Measurements from ENCODE around the gene UBA6. TPM values are rescaled to one million over a fixed set of nuclear protein-coding genes. Genes with fewer than 3 reads are reported as not detected.

UBA6 gene
- total RNA-seq, 1 experiment from 2014 or later, result 83.1 TPM

DNA sequence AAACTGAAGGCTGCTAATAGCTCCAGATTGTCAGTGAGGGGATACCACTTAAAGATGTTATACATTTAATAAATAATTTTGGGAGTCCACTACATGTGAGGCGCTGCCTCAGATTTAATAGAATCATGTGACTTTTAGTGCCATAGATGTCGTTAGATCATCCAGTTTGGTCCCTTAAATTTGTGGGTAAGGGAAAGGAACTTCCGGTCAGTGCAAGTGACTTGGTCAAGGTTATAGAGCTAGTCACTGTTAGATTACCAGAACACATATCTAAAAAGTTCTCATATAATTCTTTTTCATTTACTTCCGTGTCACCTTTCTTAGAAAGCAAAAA, 529 bp upstream of the UBA6 start:
- TSS peak; percentile 77 for BruUV-seq (replicated peaks)
- ChIA-PET CTCF (interaction anchor here (0.5 to 2.8 kb wide), 6 partner anchors 14 to 743 kb away, joined by 3 to 7 read pairs (median 3); no protein-coding TSS in a partner anchor), POLR2A (interaction anchor here (0.5 to 2.8 kb wide), 12 partner anchors 9 to 160 kb away, joined by 3 to 14 read pairs (median 4); partner anchors contain the start of gene CENPC)
- DNase-seq (ENCODE audit: unreplicated experiment), result no peak
- Mint-ChIP-seq H3K27me3 (ENCODE audit: insufficient read depth, unreplicated experiment) (no peaks in the 10 kb centered on the region), H3K4me1 (ENCODE audit: insufficient read depth, unreplicated experiment) (peaks cover 26% of the 10 kb centered on the region), H3K9me3 (ENCODE audit: unreplicated experiment) (peaks cover 8% of the 10 kb centered on the region), H3K36me3 (ENCODE audit: insufficient read depth, unreplicated experiment) (peaks cover 6% of the 10 kb centered on the region), H3K4me3 (ENCODE audit: unreplicated experiment) (peak overlapping the region; percentile 85), H3K27ac (ENCODE audit: low read depth, unreplicated experiment) (peak overlapping the region; percentile 95)
- TF ChIP-seq, protein P1, sequence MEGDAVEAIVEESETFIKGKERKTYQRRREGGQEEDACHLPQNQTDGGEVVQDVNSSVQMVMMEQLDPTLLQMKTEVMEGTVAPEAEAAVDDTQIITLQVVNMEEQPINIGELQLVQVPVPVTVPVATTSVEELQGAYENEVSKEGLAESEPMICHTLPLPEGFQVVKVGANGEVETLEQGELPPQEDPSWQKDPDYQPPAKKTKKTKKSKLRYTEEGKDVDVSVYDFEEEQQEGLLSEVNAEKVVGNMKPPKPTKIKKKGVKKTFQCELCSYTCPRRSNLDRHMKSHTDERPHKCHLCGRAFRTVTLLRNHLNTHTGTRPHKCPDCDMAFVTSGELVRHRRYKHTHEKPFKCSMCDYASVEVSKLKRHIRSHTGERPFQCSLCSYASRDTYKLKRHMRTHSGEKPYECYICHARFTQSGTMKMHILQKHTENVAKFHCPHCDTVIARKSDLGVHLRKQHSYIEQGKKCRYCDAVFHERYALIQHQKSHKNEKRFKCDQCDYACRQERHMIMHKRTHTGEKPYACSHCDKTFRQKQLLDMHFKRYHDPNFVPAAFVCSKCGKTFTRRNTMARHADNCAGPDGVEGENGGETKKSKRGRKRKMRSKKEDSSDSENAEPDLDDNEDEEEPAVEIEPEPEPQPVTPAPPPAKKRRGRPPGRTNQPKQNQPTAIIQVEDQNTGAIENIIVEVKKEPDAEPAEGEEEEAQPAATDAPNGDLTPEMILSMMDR (IDR thresholded peaks at IDR 0.05; ENCODE audit: unreplicated experiment), result no peak
- intact Hi-C loops (cut with micrococcal nuclease), result loop anchor here (1.0 to 2.0 kb wide), 2 partner anchors 45 to 156 kb away; partner anchors contain the start of gene CENPC

DNA sequence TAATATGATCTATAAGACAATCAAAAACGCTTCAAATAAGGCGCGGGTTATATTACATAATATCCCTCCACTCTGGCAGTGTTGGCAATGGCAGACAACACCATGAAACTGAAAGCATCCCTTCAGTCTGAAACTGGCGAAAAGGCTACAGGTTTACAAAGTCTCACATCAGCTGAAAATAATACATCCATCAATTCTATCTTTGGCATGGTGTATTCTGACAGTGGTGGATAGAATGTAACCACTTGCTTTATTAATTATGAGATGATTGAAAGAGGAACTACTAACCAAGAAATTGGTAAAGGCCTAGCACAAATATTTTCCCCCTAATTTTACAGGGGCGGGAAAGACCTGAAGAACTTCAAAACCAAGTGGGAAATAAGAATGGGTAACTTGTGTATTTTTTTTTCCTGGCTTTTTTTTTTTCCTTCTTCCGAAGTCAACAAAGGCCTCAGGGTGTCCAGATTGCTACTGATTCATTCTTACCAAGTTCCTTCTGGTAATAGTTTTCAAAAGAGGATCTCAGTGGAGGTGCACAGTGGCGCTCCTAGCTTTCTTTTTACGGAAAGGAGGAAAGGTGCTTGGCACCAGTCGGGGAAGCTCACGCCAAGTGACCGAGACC, 728 bp downstream of the UBA6 start:
- Mint-ChIP-seq H3K4me3 (ENCODE audit: unreplicated experiment) (peak overlapping the region; percentile 85), H3K36me3 (ENCODE audit: insufficient read depth, unreplicated experiment) (peaks cover 6% of the 10 kb centered on the region), H3K9me3 (ENCODE audit: unreplicated experiment) (no peaks in the 10 kb centered on the region), H3K4me1 (ENCODE audit: insufficient read depth, unreplicated experiment) (peaks cover 31% of the 10 kb centered on the region), H3K27me3 (ENCODE audit: insufficient read depth, unreplicated experiment) (no peaks in the 10 kb centered on the region), H3K27ac (ENCODE audit: low read depth, unreplicated experiment) (peak overlapping the region; percentile 95)
- TF ChIP-seq, protein P1 (IDR thresholded peaks at IDR 0.05; ENCODE audit: unreplicated experiment), result no peak
- DNase-seq (ENCODE audit: unreplicated experiment), result peak; percentile 39
- ChIA-PET CTCF (interaction anchor here (0.7 to 2.8 kb wide), 11 partner anchors 12 to 150 kb away, joined by 3 to 7 read pairs (median 3); no protein-coding TSS in a partner anchor), POLR2A (interaction anchor here (0.6 to 2.8 kb wide), 16 partner anchors 8 to 361 kb away, joined by 3 to 14 read pairs (median 4); partner anchors contain the start of gene CENPC)
- BruUV-seq (replicated peaks), result TSS peak; percentile 54
- intact Hi-C loops (cut with micrococcal nuclease), result loop anchor here (2.0 kb wide), 1 partner anchor 47 kb away; no protein-coding TSS in a partner anchor

DNA sequence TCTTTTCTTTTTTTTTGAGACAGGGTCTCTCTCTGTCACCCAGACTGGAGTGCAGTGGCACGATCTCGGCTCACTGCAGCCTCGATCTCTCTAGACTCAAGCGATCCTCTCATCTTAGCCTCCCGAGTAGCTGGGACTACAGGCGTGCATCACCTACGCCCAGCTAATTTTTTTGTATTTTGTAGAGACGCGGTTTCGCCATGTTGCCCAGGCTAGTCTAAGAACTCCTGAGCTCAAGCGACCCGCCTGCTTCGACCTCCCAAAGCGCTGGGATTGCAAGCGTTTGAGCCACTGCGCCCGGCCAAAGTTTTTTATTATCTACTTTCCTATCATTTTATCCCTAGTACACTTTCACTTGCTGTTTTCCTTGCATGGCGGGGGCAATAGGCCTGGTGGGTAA, 1.4 kb downstream of the UBA6 start:
- Mint-ChIP-seq H3K27me3 (ENCODE audit: insufficient read depth, unreplicated experiment) (no peaks in the 10 kb centered on the region), H3K4me3 (ENCODE audit: unreplicated experiment) (peak overlapping the region; percentile 85), H3K27ac (ENCODE audit: low read depth, unreplicated experiment) (peak overlapping the region; percentile 95), H3K36me3 (ENCODE audit: insufficient read depth, unreplicated experiment) (no peaks in the 10 kb centered on the region), H3K9me3 (ENCODE audit: unreplicated experiment) (no peaks in the 10 kb centered on the region), H3K4me1 (ENCODE audit: insufficient read depth, unreplicated experiment) (peaks cover 27% of the 10 kb centered on the region)
- POLR2A ChIA-PET, result interaction anchor here (0.6 to 2.8 kb wide), 10 partner anchors 15 to 361 kb away, joined by 3 to 12 read pairs (median 3); no protein-coding TSS in a partner anchor
- TF ChIP-seq, protein P1 (IDR thresholded peaks at IDR 0.05; ENCODE audit: unreplicated experiment), result no peak
- CTCF ChIA-PET, result interaction anchor here (0.8 to 2.8 kb wide), 6 partner anchors 13 to 573 kb away, joined by 3 to 7 read pairs (median 5); no protein-coding TSS in a partner anchor
- no peak for DNase-seq (ENCODE audit: unreplicated experiment)
- BruUV-seq (replicated peaks), result no TSS peak
- intact Hi-C loops (cut with micrococcal nuclease), result loop anchor here (2.0 kb wide), 1 partner anchor 47 kb away; no protein-coding TSS in a partner anchor

DNA sequence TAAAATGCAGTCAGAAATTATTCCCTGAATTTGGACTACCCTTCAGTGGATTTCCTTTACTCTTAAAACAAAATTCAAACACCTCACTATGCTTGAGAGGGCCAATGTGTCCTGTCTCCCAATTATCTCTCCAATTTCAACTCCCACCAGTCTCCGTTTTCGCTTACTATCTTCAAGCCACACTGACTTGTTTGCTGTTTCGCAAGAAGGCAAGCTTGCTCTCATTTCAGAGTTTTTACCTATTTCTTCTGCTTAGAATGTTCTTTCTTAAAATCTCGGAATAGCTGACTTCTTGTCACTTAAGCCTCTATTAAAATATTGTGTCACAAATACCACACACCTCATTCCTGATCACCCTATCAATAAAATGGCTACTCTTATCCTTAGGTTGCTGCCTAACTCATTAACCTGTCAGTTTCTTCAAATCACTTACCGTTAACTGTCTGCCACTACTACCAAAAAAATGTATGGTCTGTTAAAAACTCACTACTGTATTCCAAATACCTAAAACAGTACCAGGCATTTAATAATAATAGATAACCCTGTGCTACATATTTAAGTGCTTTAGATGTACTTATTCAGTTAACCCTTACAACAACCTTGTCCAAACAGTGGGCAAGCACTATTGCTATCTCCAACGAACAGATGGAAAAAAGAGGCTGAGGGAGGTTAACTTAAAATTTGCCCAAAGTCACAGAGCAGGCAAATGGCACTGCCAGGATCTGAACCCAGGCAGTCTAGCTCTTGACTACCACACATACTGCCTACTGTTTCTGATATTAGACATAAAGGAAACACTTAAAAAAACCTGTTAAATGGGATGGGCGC, 2.9 kb downstream of the UBA6 start:
- TF ChIP-seq, protein P1 (IDR thresholded peaks at IDR 0.05; ENCODE audit: unreplicated experiment), result no peak
- Mint-ChIP-seq H3K9me3 (ENCODE audit: unreplicated experiment) (no peaks in the 10 kb centered on the region), H3K27ac (ENCODE audit: low read depth, unreplicated experiment) (no peak overlapping the region), H3K4me1 (ENCODE audit: insufficient read depth, unreplicated experiment) (peaks cover 18% of the 10 kb centered on the region), H3K4me3 (ENCODE audit: unreplicated experiment) (no peak overlapping the region), H3K36me3 (ENCODE audit: insufficient read depth, unreplicated experiment) (peaks cover 7% of the 10 kb centered on the region), H3K27me3 (ENCODE audit: insufficient read depth, unreplicated experiment) (no peaks in the 10 kb centered on the region)
- BruUV-seq (replicated peaks), result no TSS peak
- intact Hi-C loops (cut with micrococcal nuclease), result no loop called here
- no peak for DNase-seq (ENCODE audit: unreplicated experiment)
- ChIA-PET CTCF (interaction anchor here (0.6 to 1.1 kb wide), 2 partner anchors 11 to 208 kb away, joined by 3 read pairs; no protein-coding TSS in a partner anchor), POLR2A (no interaction called here)
